Lung (tissue), 12 donors: ENCODE data around the gene AZU1. TPM values are rescaled to one million over a fixed set of nuclear protein-coding genes. Genes with fewer than 3 reads are reported as not detected.

Experiments
- ATAC-seq: fragments of 200-7000 bp; cut with Tn5 transposase; one replicate; pipeline ENCODE4 v1.9.1; 2020; ENCODE audit warnings: moderate number of reproducible peaks; ENCODE audit not compliant: insufficient read depth, low FRiP score
- DNase-seq, 3 donors: peaks; one replicate each; pipeline ENCODE4 v3.0.0-alpha.2; 2013 to 2017
- H3K27ac ChIP-seq, 2 donors: one replicate each; pipeline ENCODE4 v1.5.1; 2013; ENCODE audit warnings: mild to moderate bottlenecking in 2 of 2, moderate library complexity in 2 of 2, control low read depth in 1 of 2, inconsistent platforms in 1 of 2, low read depth in 1 of 2, low read length in 1 of 2
- H3K27me3 ChIP-seq, 3 donors: one replicate each; pipeline ENCODE4 v1.5.1; 2013; ENCODE audit warnings: low read length in 2 of 3; ENCODE audit not compliant: control insufficient read depth in 3 of 3, insufficient read depth in 3 of 3
- H3K36me3 ChIP-seq, 4 donors: one replicate each; pipeline ENCODE4 v1.5.1; 2013; ENCODE audit warnings: low read length in 4 of 4, mild to moderate bottlenecking in 1 of 4, moderate library complexity in 1 of 4; ENCODE audit not compliant: control insufficient read depth in 4 of 4, insufficient read depth in 4 of 4
- H3K4me1 ChIP-seq, 5 donors: one replicate each; pipeline ENCODE4 v1.5.1; 2013; ENCODE audit warnings: low read length in 5 of 5, mild to moderate bottlenecking in 2 of 5, moderate library complexity in 1 of 5; ENCODE audit not compliant: control insufficient read depth in 5 of 5, insufficient read depth in 5 of 5
- H3K4me3 ChIP-seq: one replicate; pipeline ENCODE4 v1.5.1; 2013; ENCODE audit warnings: mild to moderate bottlenecking, control low read depth, moderate library complexity
- H3K9ac ChIP-seq, 2 donors: one replicate each; pipeline ENCODE4 v1.5.1; 2013; ENCODE audit warnings: low read length in 2 of 2, control low read depth in 1 of 2; ENCODE audit not compliant: insufficient read depth in 1 of 2
- H3K9me3 ChIP-seq, 4 donors: one replicate each; pipeline ENCODE4 v1.5.1; 2013; ENCODE audit warnings: low read length in 3 of 4, mild to moderate bottlenecking in 1 of 4, moderate library complexity in 1 of 4; ENCODE audit not compliant: control insufficient read depth in 4 of 4, insufficient read depth in 3 of 4
- CTCF ChIP-seq: IDR thresholded peaks from 2 replicates; pipeline ENCODE4 v1.5.1; 2012; ENCODE audit warnings: mild to moderate bottlenecking; ENCODE audit errors: control extremely low read depth, extremely low read depth
- WGBS, 2 donors: extraction: QIAGEN DNeasy Blood & Tissue Kit; methylation state at CpG; one replicate each; pipeline ENCODE4 v1.1.7; 2013; 5-methylcytosine and 5-hydroxymethylcytosine counted together
- polyA plus RNA-seq, 2 donors: library from polyadenylated mRNA; stranded (reverse); fragments of 200-250 nt; gene quantifications; one replicate each; pipeline ENCODE4 v1.2.1, GENCODE V29; 2013
- total RNA-seq, 2 donors: library from RNA; depleted of rRNA in 1 of 2; stranded (reverse); fragments of >200 nt in 1 of 2; gene quantifications; one replicate each; pipeline ENCODE4 v1.2.1, GENCODE V29; 2014 to 2021
- donor health status: control.
- donor health status: control.
- donor health status: Bipolar disorder and iron deficiency.
- donor health status: healthy.
- donor health status: DM: yes; HTN: yes; CAD: no.

The AZU1 gene
- total and polyA plus RNA-seq, 4 donors: 2.0 to 9.8 (median 4.4) TPM

- 95% methylated on average over 58 to 72 of the region's 72 CpGs for WGBS, 2 donors
- no peak overlapping the region for H3K27ac ChIP-seq
- H3K27me3 ChIP-seq: no peaks in the 10 kb centered on the region
- no peaks in the 10 kb centered on the region for H3K4me1 ChIP-seq
- TF ChIP-seq CTCF: no peak
- no peak overlapping the region for H3K9ac ChIP-seq
- H3K4me3 ChIP-seq: no peak overlapping the region
- no peak for DNase-seq
- ATAC-seq: no peak
- H3K9me3 ChIP-seq: no peaks in the 10 kb centered on the region
- H3K36me3 ChIP-seq: peaks cover 17 to 49% (median 28%) of the 10 kb centered on the region in 4 donors
Measured at GRCh38 chr19:812747-813218, 14.9 kb upstream of the AZU1 start.

- no peak overlapping the region for H3K4me3 ChIP-seq
- H3K9me3 ChIP-seq: no peaks in the 10 kb centered on the region
- DNase-seq: no peak
- no peak overlapping the region for H3K27ac ChIP-seq
- no peak for ATAC-seq
- 93 to 95% methylated on average over 84 to 87 of the region's 87 CpGs for WGBS, 2 donors
- peaks cover 13 to 42% (median 24%) of the 10 kb centered on the region in 4 donors for H3K36me3 ChIP-seq
- no peak overlapping the region for H3K9ac ChIP-seq
- TF ChIP-seq CTCF: no peak
- H3K27me3 ChIP-seq: no peaks in the 10 kb centered on the region
- H3K4me1 ChIP-seq: no peaks in the 10 kb centered on the region
Measured at GRCh38 chr19:813219-814151, 14.2 kb upstream of the AZU1 start.

DNA sequence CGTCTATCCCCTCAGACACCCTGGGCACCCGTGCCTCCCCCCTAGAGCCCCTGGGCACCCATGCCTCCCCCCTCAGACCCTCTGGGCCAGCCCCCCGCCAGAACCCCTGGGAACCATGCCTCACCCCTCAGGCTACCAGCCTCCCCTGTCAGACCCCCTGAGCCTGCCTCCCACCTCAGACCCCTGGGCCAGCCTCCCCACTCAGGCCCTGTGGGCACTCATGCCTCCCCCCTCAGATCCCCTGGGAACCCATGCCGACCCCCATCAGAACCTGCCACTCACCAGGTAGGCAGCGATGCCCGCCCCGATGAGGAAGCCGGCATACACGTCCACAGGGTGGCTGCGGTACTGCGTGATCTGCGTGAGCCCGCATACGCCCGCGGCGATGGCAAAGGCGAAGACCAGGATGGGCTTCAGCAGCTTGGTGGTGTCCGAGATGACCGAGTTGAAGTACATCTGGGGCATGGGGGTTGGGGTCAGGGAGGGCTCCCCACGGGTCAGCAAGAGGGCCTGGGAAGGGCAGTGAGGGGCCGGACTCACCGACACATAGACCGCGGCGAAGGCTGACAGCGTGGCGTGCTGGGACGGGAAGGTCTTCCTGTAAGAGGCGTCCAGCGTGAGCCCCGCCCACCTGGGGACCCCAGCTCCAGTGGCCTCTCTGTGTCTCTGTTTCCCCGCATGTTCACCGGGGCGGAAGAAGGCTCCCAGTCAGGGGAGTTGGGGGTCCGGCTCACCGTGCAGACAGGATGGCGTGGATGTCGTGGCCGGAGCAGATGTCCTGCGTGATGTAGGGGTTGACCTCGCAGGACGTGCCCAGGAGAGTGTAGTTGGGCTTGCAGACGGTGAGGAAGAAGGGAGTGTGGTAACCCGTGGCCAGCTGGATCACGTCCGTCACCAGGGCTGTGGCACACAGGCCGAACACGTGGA lies 13.2 kb upstream of the AZU1 start:
- TF ChIP-seq CTCF: no peak
- WGBS, 2 donors: 86 to 92% methylated on average over 45 to 49 of the region's 49 CpGs
- peaks cover 12 to 39% (median 21%) of the 10 kb centered on the region in 4 donors for H3K36me3 ChIP-seq
- DNase-seq (no peak), ATAC-seq (no peak)
- H3K9me3 ChIP-seq: no peaks in the 10 kb centered on the region
- no peak overlapping the region for H3K27ac ChIP-seq
- H3K27me3 ChIP-seq: no peaks in the 10 kb centered on the region
- no peaks in the 10 kb centered on the region for H3K4me1 ChIP-seq
- H3K4me3 ChIP-seq: no peak overlapping the region
- no peak overlapping the region for H3K9ac ChIP-seq
